GM19099 (cell line): Measurements from ENCODE around the gene ICAM3.

Experiments
- POLR2A ChIP-seq: IDR thresholded peaks from 3 replicates; pipeline ENCODE4 v1.6.1; 2011; ENCODE audit warnings: low read depth; ENCODE audit not compliant: insufficient read length; ENCODE audit errors: extremely low read depth

The ICAM3 gene, protein sequence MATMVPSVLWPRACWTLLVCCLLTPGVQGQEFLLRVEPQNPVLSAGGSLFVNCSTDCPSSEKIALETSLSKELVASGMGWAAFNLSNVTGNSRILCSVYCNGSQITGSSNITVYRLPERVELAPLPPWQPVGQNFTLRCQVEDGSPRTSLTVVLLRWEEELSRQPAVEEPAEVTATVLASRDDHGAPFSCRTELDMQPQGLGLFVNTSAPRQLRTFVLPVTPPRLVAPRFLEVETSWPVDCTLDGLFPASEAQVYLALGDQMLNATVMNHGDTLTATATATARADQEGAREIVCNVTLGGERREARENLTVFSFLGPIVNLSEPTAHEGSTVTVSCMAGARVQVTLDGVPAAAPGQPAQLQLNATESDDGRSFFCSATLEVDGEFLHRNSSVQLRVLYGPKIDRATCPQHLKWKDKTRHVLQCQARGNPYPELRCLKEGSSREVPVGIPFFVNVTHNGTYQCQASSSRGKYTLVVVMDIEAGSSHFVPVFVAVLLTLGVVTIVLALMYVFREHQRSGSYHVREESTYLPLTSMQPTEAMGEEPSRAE

DNA sequence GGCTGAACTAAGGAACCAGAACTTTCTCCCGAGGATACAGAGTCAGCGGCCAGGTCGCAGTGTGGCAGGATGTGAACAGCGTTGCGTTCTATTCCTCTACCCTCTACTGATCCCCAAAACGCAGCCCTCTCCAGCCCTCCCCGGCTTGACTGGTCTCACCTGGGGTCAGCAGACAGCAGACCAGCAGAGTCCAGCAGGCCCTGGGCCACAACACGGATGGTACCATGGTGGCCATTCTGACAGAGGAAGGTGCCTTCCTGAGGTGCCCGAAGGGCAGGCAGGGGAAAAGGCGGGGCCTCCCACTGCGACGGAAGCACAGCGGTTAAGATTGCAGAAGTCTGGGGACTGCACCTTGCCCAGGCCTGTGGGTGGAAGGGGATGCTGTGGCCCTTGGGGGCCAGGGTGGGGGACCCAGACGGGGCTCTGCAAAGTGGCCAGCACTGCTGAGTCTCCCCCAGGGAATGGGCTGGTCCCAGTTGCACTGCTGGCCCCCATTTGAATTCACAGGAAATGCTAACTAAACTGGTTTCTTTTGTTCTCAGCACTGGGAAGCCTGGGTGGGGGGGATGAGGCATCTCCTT, at the start of gene ICAM3:
ICAM3 (minus strand) TSS at position 245 of the 581 bp plus-strand sequence; CDS start at position 235, 10 bp downstream.
- TF ChIP-seq POLR2A, result peak; percentile 86

DNA sequence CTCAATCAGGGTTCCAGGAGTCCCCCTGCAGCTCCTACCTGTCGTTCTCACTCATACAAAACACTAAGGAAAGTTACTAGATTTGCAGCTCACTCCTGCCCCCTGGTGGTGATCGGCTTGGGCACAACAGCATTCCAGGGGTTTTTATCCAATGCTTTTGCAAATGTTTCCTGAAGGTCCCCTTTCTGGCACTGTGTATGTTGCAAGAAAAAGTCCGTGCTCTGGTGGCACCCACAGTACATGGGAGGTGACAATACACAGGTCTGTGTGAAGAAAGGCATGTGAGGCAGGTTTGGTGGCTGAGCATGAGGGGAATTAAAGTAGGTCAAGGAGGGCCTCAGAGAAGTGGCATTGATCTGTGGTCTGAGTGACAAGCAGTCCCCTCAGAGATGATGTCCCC, 49.5 kb upstream of the ICAM3 start:
- TF ChIP-seq POLR2A, result peak; percentile 8

DNA sequence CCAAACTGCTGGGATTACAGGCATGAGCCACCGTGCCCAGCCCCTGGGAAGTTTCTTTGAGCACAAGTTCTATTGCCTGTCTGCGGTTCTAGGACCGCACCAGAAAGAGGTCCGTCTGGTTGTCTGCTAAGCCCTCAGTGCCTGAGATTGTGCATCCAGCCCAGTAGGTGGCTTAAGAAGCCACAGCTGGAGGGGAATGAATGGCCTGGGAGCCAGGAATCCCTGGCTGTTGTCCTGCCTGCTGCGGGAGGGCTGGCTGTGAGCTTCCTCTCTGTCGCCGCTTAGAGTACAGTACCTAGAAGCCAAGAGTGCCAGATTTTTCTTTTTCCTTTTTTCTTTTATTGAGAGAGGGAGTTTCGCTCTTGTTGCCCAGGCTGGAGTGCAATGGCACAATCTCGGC, 45.2 kb upstream of the ICAM3 start:
- TF ChIP-seq POLR2A, result no peak

DNA sequence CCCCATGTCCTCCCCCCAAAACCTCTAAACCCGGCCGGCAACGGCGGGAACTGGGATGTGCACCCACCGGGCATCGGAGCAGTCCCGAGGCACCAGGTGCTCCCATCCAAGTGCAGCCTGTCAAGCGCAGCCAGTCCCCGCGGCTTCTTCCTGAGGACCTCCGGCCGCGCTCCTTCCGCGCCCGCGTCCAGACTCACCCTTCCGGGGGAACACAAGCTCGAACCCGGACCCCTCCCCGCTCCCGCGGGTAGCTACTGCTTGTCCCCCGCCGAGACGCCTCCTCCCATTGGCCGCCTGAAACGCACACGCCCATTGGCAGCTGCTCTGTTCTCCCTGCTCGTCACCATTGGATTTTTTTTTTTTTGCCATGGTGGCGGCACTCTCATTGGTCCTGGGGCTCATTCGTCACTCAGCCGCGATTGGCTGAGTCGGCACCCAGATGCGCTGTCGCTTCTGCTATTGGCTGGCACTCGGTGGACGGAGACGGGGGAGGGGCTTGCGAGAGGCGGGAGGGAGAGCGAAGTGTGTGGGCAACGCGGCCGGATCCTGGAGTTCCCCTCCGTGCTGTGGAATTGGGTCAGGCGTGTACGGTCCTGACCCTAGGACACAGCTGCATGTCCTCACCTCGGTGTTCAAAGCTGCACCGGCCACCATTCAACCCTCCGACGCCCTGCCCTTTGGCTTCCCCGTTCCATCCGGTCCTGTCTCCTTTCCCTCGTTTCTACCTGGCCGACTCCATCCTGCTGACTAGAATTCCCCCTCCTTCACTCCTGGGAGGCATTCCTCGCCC, 41.1 kb upstream of the ICAM3 start, which contains the start of gene TYK2:
TYK2 (minus strand) TSS at position 260 of the 790 bp plus-strand sequence. CDS start 2,166 bp downstream, outside the sequence.
- peak; percentile 94 for TF ChIP-seq POLR2A

DNA sequence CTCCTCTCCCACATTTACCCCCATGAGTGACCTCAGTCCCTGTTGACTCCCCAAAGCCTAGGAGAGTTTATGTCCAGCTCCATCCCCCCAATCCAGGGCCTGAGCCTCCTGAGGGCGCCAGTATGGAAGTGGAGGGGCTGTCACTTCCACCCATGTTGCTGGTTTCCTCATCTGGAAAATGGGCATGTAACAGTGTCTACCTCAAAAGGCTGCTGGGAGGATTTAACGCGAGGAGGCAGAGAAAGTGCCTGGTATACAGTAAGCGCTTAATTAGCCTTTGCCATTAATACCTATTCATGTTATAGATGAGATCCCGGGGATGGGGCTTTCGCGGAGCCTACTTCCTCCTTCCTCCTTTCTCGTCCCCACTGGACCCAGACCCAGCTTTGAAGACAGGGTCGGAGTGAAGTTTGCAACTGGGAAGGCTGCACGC, 40.5 kb upstream of the ICAM3 start:
- no peak for TF ChIP-seq POLR2A

DNA sequence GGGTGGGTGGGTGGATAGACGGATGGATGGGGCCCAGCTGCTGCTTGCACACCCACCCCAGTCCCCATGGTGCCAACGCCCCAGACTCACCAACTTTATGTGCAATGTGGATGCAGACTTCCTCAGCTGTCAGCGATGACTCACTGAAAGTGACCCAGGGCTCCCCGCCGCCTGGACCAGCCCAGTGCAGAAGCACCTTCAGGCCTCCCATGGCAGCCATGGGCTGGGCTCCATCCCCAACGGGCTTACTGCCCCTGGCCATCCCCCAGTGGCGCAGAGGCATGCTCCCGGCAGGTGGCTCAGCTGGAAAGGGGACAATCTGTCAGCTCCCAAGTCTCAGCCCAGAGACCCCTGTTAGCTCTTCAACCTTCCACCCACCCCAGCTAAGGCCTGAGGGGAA, 38.7 kb upstream of the ICAM3 start:
- TF ChIP-seq POLR2A, result no peak

DNA sequence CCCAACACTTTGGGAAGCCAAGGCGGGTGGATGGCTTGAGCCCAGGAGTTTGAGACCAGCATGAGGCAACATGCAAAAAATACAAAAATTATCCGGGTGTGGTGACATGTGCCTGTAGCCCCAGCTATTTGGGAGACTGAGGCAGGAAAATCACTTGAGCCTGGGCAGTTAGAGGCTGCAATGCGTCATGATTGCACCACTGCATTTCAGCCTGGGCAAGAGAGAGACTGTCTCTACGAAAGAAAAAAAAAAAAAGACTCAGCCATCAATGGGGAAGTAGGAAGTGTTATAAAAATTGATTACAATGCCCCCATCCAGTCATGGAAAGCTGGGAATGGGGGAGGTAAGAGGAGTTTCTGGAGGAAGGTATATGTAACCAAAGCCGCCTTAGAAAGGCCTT, 35.5 kb upstream of the ICAM3 start:
- TF ChIP-seq POLR2A, result no peak

DNA sequence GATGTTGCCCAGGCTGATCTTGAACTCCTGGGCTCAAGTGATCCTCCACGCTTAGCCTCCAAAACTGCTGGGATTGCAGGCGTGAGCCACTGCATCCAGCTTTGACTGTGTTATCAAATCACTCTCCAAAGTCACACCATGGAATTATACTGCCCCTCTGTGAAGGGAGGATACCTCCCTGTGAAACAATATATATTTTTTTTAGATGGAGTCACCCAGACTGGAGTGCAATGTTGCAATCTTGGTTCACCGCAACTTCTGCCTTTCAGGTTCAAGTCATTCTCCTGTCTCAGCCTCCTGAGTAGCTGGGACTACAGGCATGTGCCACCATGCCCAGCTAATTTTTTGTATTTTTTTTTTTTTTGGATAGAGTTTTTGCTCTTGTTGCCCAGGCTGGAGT, 33.3 kb upstream of the ICAM3 start:
- TF ChIP-seq POLR2A, result no peak

DNA sequence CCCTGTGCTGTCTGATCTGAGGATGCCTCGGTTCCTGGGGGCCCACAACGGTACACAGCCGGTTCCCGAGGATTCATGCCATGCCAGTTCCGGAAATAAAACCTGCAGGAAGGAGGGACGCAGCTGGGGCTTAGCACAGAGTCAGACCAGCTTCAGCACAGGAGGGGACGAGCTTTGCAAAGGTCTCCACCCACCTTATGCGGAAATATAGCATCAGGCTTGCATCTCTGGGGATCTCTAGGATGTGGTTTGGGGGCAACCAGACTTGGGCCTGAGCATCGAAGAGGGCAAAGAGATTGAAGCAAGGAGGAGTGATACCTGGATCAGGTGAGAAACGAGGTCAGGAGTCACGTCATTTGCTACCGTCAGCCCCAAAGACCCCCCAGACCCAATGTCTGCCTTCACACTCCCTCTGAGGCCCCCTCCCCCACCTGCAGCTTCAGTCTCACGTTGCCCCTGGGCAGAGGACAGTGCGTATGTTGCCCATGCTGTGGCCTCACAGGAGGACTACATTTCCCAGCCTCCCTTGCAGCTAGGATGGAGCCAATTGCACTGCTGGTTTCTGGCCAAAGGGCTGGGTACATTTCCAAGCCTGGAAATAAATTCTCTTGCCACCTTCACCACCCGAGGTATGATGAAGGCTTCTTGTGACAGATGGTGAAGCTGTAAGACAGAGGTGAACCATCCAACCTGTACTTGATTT, 28.8 kb upstream of the ICAM3 start:
- no peak for TF ChIP-seq POLR2A

DNA sequence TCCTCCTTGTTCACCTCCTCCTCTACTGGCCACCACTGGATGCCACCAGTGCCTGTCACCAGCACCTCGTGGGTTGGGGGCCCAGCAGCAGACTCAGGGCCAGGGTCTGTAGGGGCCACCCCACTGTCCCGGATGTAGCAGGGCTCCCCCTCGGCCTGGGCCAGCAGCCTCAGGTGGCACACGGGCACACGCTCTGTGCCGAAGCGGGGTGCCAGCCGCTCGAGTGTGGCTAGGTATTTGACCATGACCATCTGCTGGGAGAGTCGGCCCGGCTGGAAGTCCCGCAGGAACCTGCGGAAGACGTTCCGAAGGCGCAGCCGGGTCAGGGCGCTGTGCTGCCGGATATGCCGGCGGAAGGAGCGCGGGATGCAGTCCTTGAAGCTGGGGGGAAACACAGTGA, 26.1 kb upstream of the ICAM3 start:
- TF ChIP-seq POLR2A, result no peak

DNA sequence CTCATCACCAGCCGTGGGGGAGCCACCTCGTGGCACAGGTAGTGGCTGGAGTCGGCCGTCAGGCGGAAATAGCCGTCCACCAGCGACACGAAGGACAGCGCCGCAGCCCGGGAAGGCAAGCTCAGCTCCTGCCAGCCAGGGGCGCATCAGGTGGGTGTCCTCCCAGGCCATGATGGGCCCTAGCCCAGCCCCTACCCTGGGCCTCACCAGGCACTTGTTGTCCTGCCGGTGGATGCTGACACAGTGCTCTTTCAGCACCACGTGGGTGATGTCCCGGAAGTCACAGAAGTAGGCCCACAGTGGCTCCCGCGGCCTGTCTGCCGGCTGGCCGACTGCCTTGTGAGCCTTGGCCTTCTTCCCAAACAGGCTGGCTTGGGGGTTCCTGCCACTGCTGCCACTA, 25.2 kb upstream of the ICAM3 start:
- TF ChIP-seq POLR2A, result no peak

DNA sequence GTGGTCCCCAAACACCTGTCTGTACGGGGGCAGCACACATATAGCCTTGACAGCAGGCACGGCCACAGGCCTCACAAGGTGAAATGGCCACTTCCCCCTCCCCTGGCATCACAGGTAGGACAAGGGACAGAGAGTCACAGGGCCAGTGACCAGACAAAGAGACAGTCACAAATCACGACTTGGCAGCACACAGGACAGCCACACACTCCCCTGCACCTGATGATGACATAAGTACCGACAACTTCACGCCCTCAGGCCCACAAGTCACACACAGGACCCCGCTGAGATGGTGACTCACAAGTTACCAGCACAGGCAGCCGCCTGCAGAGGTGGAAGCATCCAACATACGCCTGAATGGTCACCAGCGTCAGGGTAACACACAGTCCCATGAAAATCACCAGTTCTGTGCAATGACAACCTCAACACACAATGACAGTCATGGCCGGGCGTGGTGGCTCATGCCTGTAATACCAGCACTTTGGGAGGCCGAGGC, 24.4 kb upstream of the ICAM3 start:
- no peak for TF ChIP-seq POLR2A

DNA sequence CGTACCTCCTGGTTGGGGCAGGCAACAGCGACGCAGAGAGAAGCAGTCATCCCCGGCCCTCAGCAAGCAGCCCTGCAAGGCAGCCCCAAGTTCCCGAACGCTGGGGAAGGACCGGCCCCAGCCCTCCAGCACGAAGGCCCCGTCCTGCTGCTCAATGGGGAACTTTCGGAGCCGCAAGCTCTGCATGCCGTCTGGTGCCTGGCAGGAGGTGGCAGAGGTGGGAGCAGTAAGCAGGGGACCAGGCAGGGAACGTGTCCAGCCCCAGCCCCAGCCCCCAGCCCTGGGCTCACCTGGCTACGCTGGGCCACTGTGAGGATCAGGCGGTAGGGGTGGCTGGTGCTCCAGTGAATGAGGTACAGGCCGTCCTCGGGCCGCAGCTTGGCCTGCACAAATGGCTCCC, 22.8 kb upstream of the ICAM3 start:
- TF ChIP-seq POLR2A, result no peak

DNA sequence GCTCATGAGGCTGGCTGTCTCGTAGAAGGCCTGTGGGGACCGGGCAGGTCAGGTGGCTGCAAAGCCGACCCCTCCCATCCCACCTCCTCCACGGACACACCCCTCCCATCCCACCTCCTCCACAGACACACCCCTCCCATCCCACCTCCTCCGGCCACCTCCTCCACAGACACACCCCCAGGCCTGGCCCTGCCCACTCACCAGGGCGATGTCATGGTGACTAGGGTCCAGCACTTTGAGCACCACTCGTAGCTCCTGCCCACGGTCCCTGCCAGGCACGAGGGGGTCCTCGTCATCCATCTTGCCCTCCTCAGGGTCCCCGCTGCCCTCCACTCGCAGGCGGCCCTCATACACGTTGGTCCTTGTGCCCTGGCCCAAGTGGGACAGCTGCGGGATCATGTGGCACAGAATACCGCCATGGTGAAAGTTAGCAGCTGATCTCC, 22.2 kb upstream of the ICAM3 start:
- no peak for TF ChIP-seq POLR2A

DNA sequence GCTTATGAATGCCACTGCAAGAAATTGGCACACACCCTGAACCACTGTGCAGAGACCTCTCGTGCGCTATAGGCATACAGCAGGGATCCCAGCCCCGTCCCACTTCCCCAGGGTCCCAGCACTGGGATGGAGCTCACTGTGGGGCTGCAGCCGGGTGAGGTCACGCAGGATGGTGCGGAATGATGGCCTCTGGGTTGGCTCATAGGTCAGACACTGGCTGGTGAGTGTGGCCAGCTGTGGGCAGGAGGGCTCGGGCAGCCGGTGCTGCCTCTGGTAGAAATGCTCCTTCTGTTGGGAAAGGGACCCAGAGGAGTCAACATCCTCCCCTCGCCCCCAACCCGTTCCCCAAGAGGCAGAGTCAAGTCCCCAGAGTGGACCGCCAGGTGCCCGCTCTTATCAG, 17.0 kb upstream of the ICAM3 start:
- TF ChIP-seq POLR2A, result no peak

DNA sequence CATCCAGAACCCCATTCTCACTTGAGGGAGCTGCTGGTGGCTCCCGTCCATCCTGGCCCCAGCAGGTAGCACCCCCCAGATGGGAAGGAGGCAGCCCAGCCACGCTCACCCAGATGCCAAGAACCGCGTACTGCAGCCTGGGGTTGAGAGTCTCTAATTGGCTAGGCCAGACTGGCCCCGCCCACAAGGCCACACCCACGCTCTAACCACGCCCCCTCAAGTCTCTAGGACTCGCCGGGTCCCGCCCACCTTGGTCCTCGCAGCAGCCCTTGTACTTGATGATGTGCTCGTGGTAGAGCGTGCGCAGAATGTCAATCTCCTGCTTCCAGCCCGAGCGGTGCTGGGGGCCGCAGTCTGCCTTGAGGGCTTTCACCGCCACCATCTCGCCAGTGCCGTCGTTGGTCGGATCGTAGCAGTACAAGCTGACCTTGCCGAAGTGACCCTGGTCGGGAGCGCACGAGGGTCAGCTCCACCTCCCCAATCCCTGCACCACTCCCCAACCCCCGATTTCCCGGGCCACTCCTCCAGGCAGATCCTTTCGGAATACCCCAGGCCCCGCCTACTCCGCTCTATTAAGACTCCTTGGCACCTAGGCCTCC, 14.5 kb upstream of the ICAM3 start:
- no peak for TF ChIP-seq POLR2A
